MCF 10A (cell line): ENCODE measurements around the gene PER2. TPM values are rescaled to one million over a fixed set of nuclear protein-coding genes. Genes with fewer than 3 reads are reported as not detected.

Source experiments
- BruUV-seq: library from RNA; stranded (reverse); fragments of 400-500 nt; replicated peaks from 2 replicates; lab custom pipeline; 2021; lab: Mats Ljungman, UMichigan
- CTCF ChIA-PET: fragments of 300-600 bp; sonication (Branson Sonifier 250); formaldehyde crosslinking; extraction: SDS; loops from one replicate; lab custom pipeline; 2021; ENCODE audit warnings: antibody characterized with exemption, inconsistent platforms; lab: Yijun Ruan, JAX
- POLR2A ChIA-PET: fragments of 300-600, 350-650 bp; sonication (Branson Sonifier 250); formaldehyde crosslinking; extraction: SDS; loops from one replicate; lab custom pipeline; 2020; ENCODE audit warnings: antibody characterized with exemption, inconsistent platforms; lab: Yijun Ruan, JAX
- DNase-seq: peaks from one replicate; pipeline ENCODE4 v3.0.0-alpha.2; 2018; ENCODE audit not compliant: unreplicated experiment
- H3K27ac Mint-ChIP-seq: one replicate; pipeline ENCODE4 v1.8.0; 2022; ENCODE audit warnings: mild to moderate bottlenecking, low read depth, mixed read lengths; ENCODE audit not compliant: unreplicated experiment
- H3K27me3 Mint-ChIP-seq: one replicate; pipeline ENCODE4 v1.8.0; 2022; ENCODE audit warnings: mixed read lengths; ENCODE audit not compliant: insufficient read depth, unreplicated experiment
- H3K36me3 Mint-ChIP-seq: one replicate; pipeline ENCODE4 v1.8.0; 2022; ENCODE audit warnings: mild to moderate bottlenecking, moderate library complexity, mixed read lengths; ENCODE audit not compliant: insufficient read depth, unreplicated experiment
- H3K4me1 Mint-ChIP-seq: one replicate; pipeline ENCODE4 v1.8.0; 2022; ENCODE audit warnings: mixed read lengths; ENCODE audit not compliant: insufficient read depth, unreplicated experiment
- H3K4me3 Mint-ChIP-seq: one replicate; pipeline ENCODE4 v1.8.0; 2022; ENCODE audit warnings: mild to moderate bottlenecking, moderate library complexity, mixed read lengths; ENCODE audit not compliant: unreplicated experiment
- H3K9me3 Mint-ChIP-seq: one replicate; pipeline ENCODE4 v1.8.0; 2022; ENCODE audit warnings: mixed read lengths; ENCODE audit not compliant: unreplicated experiment
- CTCF ChIP-seq: fragments of 200-600 bp; IDR thresholded peaks from one replicate; pipeline ENCODE4 v1.8.0; 2022; ENCODE audit warnings: antibody characterized with exemption, mild to moderate bottlenecking; ENCODE audit not compliant: unreplicated experiment
- intact Hi-C: fragments of 100-400 bp; cut with micrococcal nuclease; formaldehyde crosslinking; loops from 2 replicates; pipeline ENCODE4 v1.14.1; 2022
- total RNA-seq: library from RNA; stranded (reverse); gene quantifications from 2 replicates; pipeline ENCODE4 v1.2.3, GENCODE V29; 2022

Gene PER2
- total RNA-seq, 1 experiment from 2014 or later: 8.9 TPM

GRCh38 chr2:238231809-238232208 lies 56.6 kb downstream of the PER2 start:
- H3K27me3 Mint-ChIP-seq: peaks cover 11% of the 10 kb centered on the region
- CTCF ChIA-PET: interaction anchor here (1.0 kb wide), 1 partner anchor 25 kb away, joined by 3 read pairs; no protein-coding TSS in a partner anchor
- POLR2A ChIA-PET: no interaction called here
- peaks cover 7% of the 10 kb centered on the region for H3K4me1 Mint-ChIP-seq
- H3K27ac Mint-ChIP-seq: no peak overlapping the region
- no peak overlapping the region for H3K4me3 Mint-ChIP-seq
- intact Hi-C loops: no loop called here
- no peak for DNase-seq
- no peak for TF ChIP-seq CTCF
- H3K36me3 Mint-ChIP-seq: no peaks in the 10 kb centered on the region
- BruUV-seq: no TSS peak
- H3K9me3 Mint-ChIP-seq: no peaks in the 10 kb centered on the region

GRCh38 chr2:238231251-238231793 lies 57.1 kb downstream of the PER2 start:
- DNase-seq: no peak
- POLR2A ChIA-PET: no interaction called here
- no peak overlapping the region for H3K4me3 Mint-ChIP-seq

GRCh38 chr2:238230699-238231098 lies 57.7 kb downstream of the PER2 start:
- Mint-ChIP-seq H3K4me3 (no peak overlapping the region), H3K9me3 (no peaks in the 10 kb centered on the region), H3K4me1 (peaks cover 7% of the 10 kb centered on the region), H3K27me3 (peaks cover 13% of the 10 kb centered on the region), H3K27ac (no peak overlapping the region), H3K36me3 (no peaks in the 10 kb centered on the region)
- intact Hi-C loops: no loop called here
- no TSS peak for BruUV-seq
- POLR2A ChIA-PET: no interaction called here
- no peak for TF ChIP-seq CTCF
- DNase-seq: no peak
- CTCF ChIA-PET: no interaction called here

More at GRCh38 chr2:238231251-238231793, 57.1 kb downstream of the PER2 start:
- BruUV-seq: no TSS peak
- intact Hi-C loops: no loop called here
- Mint-ChIP-seq H3K27me3 (peaks cover 13% of the 10 kb centered on the region), H3K4me1 (peaks cover 7% of the 10 kb centered on the region), H3K9me3 (no peaks in the 10 kb centered on the region), H3K36me3 (no peaks in the 10 kb centered on the region), H3K27ac (no peak overlapping the region)
- no peak for TF ChIP-seq CTCF
- CTCF ChIA-PET: interaction anchor here (1.0 kb wide), 1 partner anchor 25 kb away, joined by 3 read pairs; no protein-coding TSS in a partner anchor

GRCh38 chr2:238228700-238229099 lies 59.7 kb downstream of the PER2 start:
- Mint-ChIP-seq H3K27ac (no peak overlapping the region), H3K9me3 (no peaks in the 10 kb centered on the region), H3K4me3 (no peak overlapping the region), H3K4me1 (peaks cover 7% of the 10 kb centered on the region), H3K27me3 (peaks cover 13% of the 10 kb centered on the region), H3K36me3 (no peaks in the 10 kb centered on the region)
- no peak for DNase-seq
- no peak for TF ChIP-seq CTCF
- CTCF ChIA-PET: no interaction called here
- BruUV-seq: no TSS peak
- POLR2A ChIA-PET: no interaction called here
- intact Hi-C loops: no loop called here
